Keratinocyte (primary cell): ENCODE measurements around the gene SFTPB. TPM values are rescaled to one million over a fixed set of nuclear protein-coding genes. Genes with fewer than 3 reads are reported as not detected.

Experiments
- DNase-seq: peaks from one replicate; pipeline ENCODE4 v3.0.0-alpha.2; 2011; ENCODE audit warnings: low read depth, missing footprints, low spot score
- FAIRE-seq: peaks from 2 replicates; lab custom pipeline; 2011; peaks lifted over from hg19 to GRCh38; lab: Jason Lieb, UNC
- H2AFZ ChIP-seq: 2 replicates; pipeline ENCODE4 v1.6.0; 2012; ENCODE audit warnings: low read length, control low read depth, inconsistent platforms; ENCODE audit not compliant: control insufficient read depth
- H3K27ac ChIP-seq: 2 replicates; pipeline ENCODE4 v1.5.1; 2011; ENCODE audit warnings: low read length; ENCODE audit not compliant: control insufficient read depth, insufficient read depth
- H3K27me3 ChIP-seq: 3 replicates; pipeline ENCODE4 v1.6.0; 2011; ENCODE audit warnings: low read length; ENCODE audit not compliant: control insufficient read depth, insufficient read depth; ENCODE audit errors: extremely low read depth
- H3K36me3 ChIP-seq, 2 experiments: 2 replicates in 1 of 2; 3 replicates in 1 of 2; pipeline ENCODE4 v1.5.1; 2011; ENCODE audit warnings: low read length in 2 of 2, mild to moderate bottlenecking in 1 of 2; ENCODE audit not compliant: control insufficient read depth in 2 of 2, insufficient read depth in 2 of 2; ENCODE audit errors: extremely low read depth in 1 of 2
- H3K4me1 ChIP-seq: 3 replicates; pipeline ENCODE4 v1.5.1; 2011; ENCODE audit warnings: low read length; ENCODE audit not compliant: control insufficient read depth, insufficient read depth; ENCODE audit errors: extremely low read depth
- H3K4me2 ChIP-seq: 3 replicates; pipeline ENCODE4 v1.6.0; 2011; ENCODE audit warnings: low read depth, low read length; ENCODE audit not compliant: control insufficient read depth, insufficient read depth; ENCODE audit errors: extremely low read depth
- H3K4me3 ChIP-seq, 3 experiments: fragments of 200-600 bp in 1 of 3; sonication (generic) in 1 of 3; 2 replicates in 2 of 3; 3 replicates in 1 of 3; pipeline ENCODE4 v1.5.1; 2011 to 2016; ENCODE audit warnings: low read length in 3 of 3, mild to moderate bottlenecking in 3 of 3, control low read depth in 2 of 3, inconsistent platforms in 1 of 3, low read depth in 1 of 3, mixed read lengths in 1 of 3, mixed run types in 1 of 3, moderate library complexity in 1 of 3; ENCODE audit not compliant: control insufficient read depth in 2 of 3, insufficient read depth in 2 of 3; ENCODE audit errors: extremely low read depth in 1 of 3
- H3K79me2 ChIP-seq: 2 replicates; pipeline ENCODE4 v1.6.0; 2012; ENCODE audit warnings: low read length; ENCODE audit not compliant: control insufficient read depth, insufficient read depth
- H3K9ac ChIP-seq: 3 replicates; pipeline ENCODE4 v1.6.0; 2011; ENCODE audit warnings: low read length; ENCODE audit not compliant: control insufficient read depth, insufficient read depth; ENCODE audit errors: extremely low read depth
- H3K9me1 ChIP-seq: 3 replicates; pipeline ENCODE4 v1.6.0; 2011; ENCODE audit warnings: low read length; ENCODE audit not compliant: control insufficient read depth, insufficient read depth; ENCODE audit errors: extremely low read depth
- H3K9me3 ChIP-seq: 2 replicates; pipeline ENCODE4 v1.5.1; 2012; ENCODE audit warnings: low read depth, low read length; ENCODE audit not compliant: control insufficient read depth
- H4K20me1 ChIP-seq: 3 replicates; pipeline ENCODE4 v1.6.0; 2011; ENCODE audit warnings: low read length; ENCODE audit not compliant: control insufficient read depth, insufficient read depth; ENCODE audit errors: extremely low read depth
- CTCF ChIP-seq, 3 experiments: IDR thresholded peaks in 1 of 3; conservative IDR thresholded peaks in 1 of 3; optimal IDR thresholded peaks in 1 of 3; 2 replicates in 2 of 3; 3 replicates in 1 of 3; pipeline versions ENCODE3 to v1.5.1; 2011; ENCODE audit warnings: low read length in 3 of 3, mild to moderate bottlenecking in 3 of 3, moderate library complexity in 2 of 3, control low read depth in 1 of 3, inconsistent platforms in 1 of 3; ENCODE audit not compliant: insufficient read depth in 2 of 3; ENCODE audit errors: extremely low read depth in 1 of 3
- EZH2 ChIP-seq: IDR thresholded peaks from one replicate; pipeline ENCODE4 v1.6.1; 2012; ENCODE audit warnings: inconsistent platforms, mild to moderate bottlenecking, low read length, moderate library complexity
- dilution Hi-C: fragments of 300-500 bp; cut with MboI; formaldehyde crosslinking; loops from one replicate; pipeline ENCODE4 v1.7.0; 2020; ENCODE audit warnings: low sequenced_read_pairs; ENCODE audit not compliant: extremely low pct_ligation_motif_present
- polyA plus RNA-seq, 5 experiments: library from polyadenylated mRNA; depleted of rRNA in 3 of 5; stranded (reverse) in 3 of 5; stranded (forward) in 1 of 5; unstranded in 1 of 5; fragments of >200 nt; gene quantifications; 1 replicate in 1 of 5; 2 replicates in 3 of 5; 3 replicates in 1 of 5; pipeline versions ENCODE4 v1.2.1 to v1.2.3, GENCODE V29; 2011 to 2012; ENCODE audit warnings: missing spikeins in 2 of 5, low read depth in 1 of 5, low replicate concordance in 1 of 5

SFTPB gene
- polyA plus RNA-seq, 1 donor (not counting 4 experiments of a cell fraction or from before 2014, with no cell fraction given), result not detected

DNA sequence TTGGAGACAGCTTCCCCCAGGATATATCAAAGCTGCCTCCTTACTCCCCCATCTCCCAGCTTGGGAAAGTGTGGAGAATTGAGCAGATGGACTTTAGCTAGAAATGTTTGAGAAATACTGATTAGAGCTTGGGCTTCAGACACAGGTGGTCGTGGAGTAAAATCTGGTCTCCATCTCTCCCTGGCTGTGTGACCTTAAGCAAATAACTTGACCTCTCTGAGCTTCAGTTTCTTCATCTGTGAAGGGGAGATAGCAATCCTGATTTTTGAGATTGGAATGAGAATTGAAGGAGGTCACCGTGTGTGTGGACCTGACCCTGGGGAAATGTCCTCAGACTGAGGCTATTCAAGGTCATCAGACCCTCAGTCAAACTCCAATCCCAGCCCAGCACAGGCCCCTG, 29.7 kb upstream of the SFTPB start:
- DNase-seq (no peak), FAIRE-seq (no peak)
- no peaks in the 10 kb centered on the region for H4K20me1 ChIP-seq
- H3K9me1 ChIP-seq, result no peaks in the 10 kb centered on the region
- no peak for TF ChIP-seq CTCF (optimal IDR thresholded peaks at IDR 0.05 in 1 of 3, IDR thresholded peaks at IDR 0.05 in 1 of 3, conservative IDR thresholded peaks at IDR 0.05 in 1 of 3; ENCODE audit: extremely low read depth in 1 of 3, insufficient read depth in 2 of 3, low read length in 3 of 3)
- TF ChIP-seq EZH2, result no peak
- H3K79me2 ChIP-seq, result no peaks in the 10 kb centered on the region
- H2AFZ ChIP-seq, result no peak overlapping the region
- no peak overlapping the region for H3K4me3 ChIP-seq
- no peaks in the 10 kb centered on the region for H3K9me3 ChIP-seq
- no peak overlapping the region for H3K4me2 ChIP-seq
- peaks cover 14% of the 10 kb centered on the region for H3K4me1 ChIP-seq
- H3K27ac ChIP-seq, result no peak overlapping the region
- dilution Hi-C loops, result no loop called here
- no peak overlapping the region for H3K9ac ChIP-seq
- H3K36me3 ChIP-seq, result no peaks in the 10 kb centered on the region
- peaks cover 7% of the 10 kb centered on the region for H3K27me3 ChIP-seq

DNA sequence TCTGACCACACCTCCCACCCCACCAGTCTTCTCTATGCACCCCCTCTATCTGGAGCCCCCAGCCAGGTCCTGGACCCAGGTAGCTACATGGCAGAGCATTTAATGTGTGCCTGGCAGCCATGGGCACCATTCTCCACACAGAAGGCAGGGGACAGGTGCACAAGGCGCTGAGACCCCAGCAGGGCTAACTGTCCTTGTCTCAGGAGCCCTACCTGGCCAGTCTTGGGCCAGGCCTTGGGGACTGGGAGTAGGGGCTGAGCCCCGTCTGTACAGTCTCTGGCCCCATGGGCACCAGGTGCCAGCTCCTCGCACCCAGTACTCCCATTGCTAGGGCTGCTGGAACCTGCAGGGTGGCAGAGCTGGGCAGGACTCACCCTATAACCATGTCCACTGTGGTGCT, 29.1 kb upstream of the SFTPB start:
- Histone ChIP-seq H3K4me1 (peaks cover 8% of the 10 kb centered on the region), H3K27ac (no peak overlapping the region), H3K27me3 (peaks cover 7% of the 10 kb centered on the region), H3K9me1 (no peaks in the 10 kb centered on the region), H3K4me3 (no peak overlapping the region), H3K79me2 (no peaks in the 10 kb centered on the region), H4K20me1 (no peaks in the 10 kb centered on the region), H3K9ac (no peak overlapping the region), H2AFZ (no peak overlapping the region), H3K36me3 (no peaks in the 10 kb centered on the region), H3K4me2 (no peak overlapping the region), H3K9me3 (no peaks in the 10 kb centered on the region)
- dilution Hi-C loops, result no loop called here
- TF ChIP-seq EZH2 (no peak), CTCF (optimal IDR thresholded peaks at IDR 0.05 in 1 of 3, IDR thresholded peaks at IDR 0.05 in 1 of 3, conservative IDR thresholded peaks at IDR 0.05 in 1 of 3; ENCODE audit: extremely low read depth in 1 of 3, insufficient read depth in 2 of 3, low read length in 3 of 3) (no peak)
- FAIRE-seq (no peak), DNase-seq (no peak)
